Fibroblast of pulmonary artery (primary cell): ENCODE data around the gene AFAP1L2.

Experiments used
- DNase-seq: peaks from one replicate; pipeline ENCODE4 v3.0.0-alpha.2; 2010; ENCODE audit warnings: low read depth
- H3K4me3 ChIP-seq: replicated peaks from 2 replicates; pipeline ENCODE4 v1.5.1; 2011; ENCODE audit warnings: low read depth, mild to moderate bottlenecking, control low read depth, low read length, moderate library complexity
- TF ChIP-seq, protein P1 (sequence below): IDR thresholded peaks from 2 replicates; pipeline ENCODE4 v1.5.1; 2011; ENCODE audit warnings: mild to moderate bottlenecking, control low read depth, low read length, inconsistent platforms; ENCODE audit errors: missing control alignments

Gene AFAP1L2

DNA sequence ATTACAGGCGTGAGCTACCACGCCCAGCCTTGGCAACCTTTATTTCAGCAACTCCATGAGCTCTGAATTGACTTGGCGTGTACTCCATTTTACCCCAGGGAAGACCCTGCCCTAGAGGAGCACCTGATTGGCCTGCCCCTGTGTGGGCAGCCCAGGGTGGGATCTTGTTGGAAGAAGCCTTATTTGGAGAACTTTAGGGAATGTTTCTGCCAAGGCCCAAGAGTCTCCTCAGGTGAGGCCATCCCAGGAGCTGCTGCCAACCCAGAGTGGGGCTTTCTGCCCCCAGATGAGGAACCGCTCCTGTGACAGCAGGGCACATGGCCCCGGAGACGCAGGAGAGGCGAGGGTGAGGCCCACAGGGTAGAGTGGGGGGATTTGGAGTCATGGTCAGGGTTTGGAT lies 123.3 kb downstream of the AFAP1L2 start:
- TF ChIP-seq, protein P1, sequence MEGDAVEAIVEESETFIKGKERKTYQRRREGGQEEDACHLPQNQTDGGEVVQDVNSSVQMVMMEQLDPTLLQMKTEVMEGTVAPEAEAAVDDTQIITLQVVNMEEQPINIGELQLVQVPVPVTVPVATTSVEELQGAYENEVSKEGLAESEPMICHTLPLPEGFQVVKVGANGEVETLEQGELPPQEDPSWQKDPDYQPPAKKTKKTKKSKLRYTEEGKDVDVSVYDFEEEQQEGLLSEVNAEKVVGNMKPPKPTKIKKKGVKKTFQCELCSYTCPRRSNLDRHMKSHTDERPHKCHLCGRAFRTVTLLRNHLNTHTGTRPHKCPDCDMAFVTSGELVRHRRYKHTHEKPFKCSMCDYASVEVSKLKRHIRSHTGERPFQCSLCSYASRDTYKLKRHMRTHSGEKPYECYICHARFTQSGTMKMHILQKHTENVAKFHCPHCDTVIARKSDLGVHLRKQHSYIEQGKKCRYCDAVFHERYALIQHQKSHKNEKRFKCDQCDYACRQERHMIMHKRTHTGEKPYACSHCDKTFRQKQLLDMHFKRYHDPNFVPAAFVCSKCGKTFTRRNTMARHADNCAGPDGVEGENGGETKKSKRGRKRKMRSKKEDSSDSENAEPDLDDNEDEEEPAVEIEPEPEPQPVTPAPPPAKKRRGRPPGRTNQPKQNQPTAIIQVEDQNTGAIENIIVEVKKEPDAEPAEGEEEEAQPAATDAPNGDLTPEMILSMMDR: no peak
- DNase-seq: no peak
- H3K4me3 ChIP-seq: no peak overlapping the region

DNA sequence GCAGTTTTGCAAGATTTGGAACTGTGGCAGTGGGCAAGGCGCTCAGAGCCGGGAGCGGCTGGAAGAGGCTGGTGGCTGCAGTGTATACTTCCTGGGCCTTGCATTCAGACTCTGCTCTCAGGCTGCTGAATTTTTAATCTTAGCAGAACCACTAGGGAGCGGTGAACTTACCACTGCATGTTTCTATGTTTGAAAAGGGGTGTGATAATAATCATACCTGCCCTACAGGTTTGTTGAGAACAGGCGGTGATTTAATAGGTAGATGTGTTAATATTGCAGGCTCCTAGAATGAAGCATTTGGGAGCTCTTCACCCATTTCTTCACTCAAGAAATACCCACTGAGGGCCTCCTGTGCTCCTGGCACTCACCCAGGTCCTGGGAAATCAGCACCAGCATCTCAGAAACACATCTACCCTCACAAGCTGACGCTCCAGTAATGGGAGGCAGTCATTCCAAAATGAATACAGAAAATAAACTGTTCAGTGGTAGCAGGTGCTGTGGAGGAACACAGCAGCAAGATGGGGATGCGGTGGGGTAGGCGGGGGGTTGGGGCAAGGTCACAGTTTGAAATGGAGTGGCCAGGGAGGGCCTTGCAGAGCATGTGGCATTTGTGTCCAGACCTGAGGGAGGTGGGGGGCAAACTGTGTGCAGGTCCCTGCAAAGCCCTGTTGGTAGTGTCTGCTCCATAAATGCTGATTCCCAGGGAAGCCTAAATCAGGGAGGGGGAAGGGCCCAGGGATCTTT lies 124.2 kb downstream of the AFAP1L2 start:
- no peak overlapping the region for H3K4me3 ChIP-seq
- TF ChIP-seq, protein P1: no peak
- DNase-seq: no peak

DNA sequence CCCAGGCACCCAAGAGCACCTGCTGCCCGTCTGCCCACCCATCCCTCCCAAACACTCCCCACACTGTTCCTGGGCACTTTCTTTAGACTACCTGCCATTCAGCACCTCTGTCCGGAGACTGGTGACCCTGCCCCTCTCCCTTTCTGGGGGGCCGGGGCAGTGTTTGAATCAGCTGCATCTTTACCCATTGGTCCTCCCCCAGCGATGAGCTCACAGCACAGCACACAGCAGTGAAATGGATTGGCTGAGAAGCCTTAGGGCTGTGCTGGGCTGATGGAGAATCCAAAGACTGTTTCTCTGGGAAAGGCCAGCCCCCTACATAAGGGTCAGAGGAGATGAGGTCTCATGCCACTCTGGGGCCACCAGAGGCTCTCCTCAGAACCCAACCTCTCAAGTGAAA lies 125.0 kb downstream of the AFAP1L2 start:
- no peak overlapping the region for H3K4me3 ChIP-seq
- TF ChIP-seq, protein P1: no peak
- DNase-seq: no peak

- H3K4me3 ChIP-seq: no peak overlapping the region
- DNase-seq: no peak
- TF ChIP-seq, protein P1: no peak
Measured at GRCh38 chr10:114278884-114279191, 125.5 kb downstream of the AFAP1L2 start.

DNA sequence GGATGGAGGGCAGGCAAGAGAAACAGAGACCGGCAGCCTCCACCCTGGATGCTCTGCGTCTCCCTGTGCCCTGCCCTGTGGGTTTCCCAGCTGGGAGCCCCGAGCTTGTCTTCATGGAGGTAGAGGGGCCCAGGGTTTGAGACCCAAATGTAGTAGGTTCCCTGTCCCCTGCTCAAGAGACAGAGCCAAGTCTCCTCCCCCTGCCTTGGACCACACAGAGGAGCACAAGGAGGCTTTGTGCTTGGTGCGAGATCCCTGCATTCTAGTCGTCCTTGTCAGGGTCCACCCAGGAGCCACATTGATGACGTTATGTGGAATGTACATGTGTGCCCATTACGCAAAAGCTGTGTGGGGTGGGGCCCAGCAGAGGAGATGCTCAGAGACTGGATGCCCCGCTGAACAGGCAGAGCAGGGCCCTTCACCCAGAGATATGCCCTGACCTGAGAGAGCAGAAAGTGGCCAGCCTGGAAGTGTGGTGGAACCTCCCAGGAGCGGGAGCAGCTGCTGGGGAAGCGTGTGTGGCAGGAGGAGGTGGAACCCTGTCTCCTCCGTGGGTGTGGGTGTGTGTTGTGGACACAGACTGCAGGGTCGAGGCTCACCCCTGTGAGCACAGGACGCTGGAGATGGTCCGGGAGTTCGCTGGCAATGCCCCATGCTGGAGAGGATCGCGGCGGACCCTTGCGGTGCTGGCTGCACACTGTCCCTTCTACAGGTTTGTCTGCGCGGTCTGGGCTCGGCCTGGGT lies 126.0 kb downstream of the AFAP1L2 start:
- H3K4me3 ChIP-seq: no peak overlapping the region
- TF ChIP-seq, protein P1: no peak
- DNase-seq: no peak

GRCh38 chr10:114276671-114277070 lies 127.6 kb downstream of the AFAP1L2 start:
- no peak for DNase-seq
- TF ChIP-seq, protein P1: no peak
- H3K4me3 ChIP-seq: no peak overlapping the region
